GM19043 (cell line): Measurements from ENCODE around the gene INPPL1.

ENCODE experiments used
- ATAC-seq: cut with Tn5 transposase; IDR thresholded peaks from one replicate; pipeline ENCODE4 v1.9.1; 2021; ENCODE audit warnings: low read depth; ENCODE audit not compliant: unreplicated experiment

INPPL1 gene

GRCh38 chr11:72271980-72272379 lies 47.4 kb downstream of the INPPL1 start:
- ATAC-seq: no peak

- no peak for ATAC-seq
Observed at GRCh38 chr11:72274435-72274834, 49.9 kb downstream of the INPPL1 start.

- no peak for ATAC-seq
Observed at GRCh38 chr11:72278905-72279304, 54.3 kb downstream of the INPPL1 start.

GRCh38 chr11:72280037-72280436 lies 55.5 kb downstream of the INPPL1 start:
- ATAC-seq: no peak

GRCh38 chr11:72280726-72281315 lies 56.3 kb downstream of the INPPL1 start:
- ATAC-seq: no peak

GRCh38 chr11:72283947-72284346 lies 59.4 kb downstream of the INPPL1 start:
- ATAC-seq: no peak

- ATAC-seq: no peak
Observed at GRCh38 chr11:72287293-72287692, 62.7 kb downstream of the INPPL1 start.
